GM21423 (cell line): ENCODE measurements around the gene TSPAN9.

Experiments
- ATAC-seq: cut with Tn5 transposase; IDR thresholded peaks from one replicate; pipeline ENCODE4 v1.9.1; 2021; ENCODE audit warnings: mild to moderate bottlenecking, moderate library complexity; ENCODE audit not compliant: unreplicated experiment

TSPAN9 gene

GRCh38 chr12:3075315-3075714 lies 1.9 kb upstream of the TSPAN9 start:
- ATAC-seq: no peak

- ATAC-seq: no peak
These were observed 448 bp downstream of the TSPAN9 start for GRCh38 chr12:3077572-3078081.

- no peak for ATAC-seq
These were observed 1.1 kb downstream of the TSPAN9 start for GRCh38 chr12:3078086-3078820.

GRCh38 chr12:3081091-3081490 lies 3.9 kb downstream of the TSPAN9 start:
- ATAC-seq: no peak

- no peak for ATAC-seq
These were observed 4.7 kb downstream of the TSPAN9 start for GRCh38 chr12:3081886-3082285.

- no peak for ATAC-seq
These were observed 6.2 kb downstream of the TSPAN9 start for GRCh38 chr12:3083241-3083920.

- ATAC-seq: no peak
These were observed 6.8 kb downstream of the TSPAN9 start for GRCh38 chr12:3083921-3084347.

GRCh38 chr12:3084742-3085141 lies 7.6 kb downstream of the TSPAN9 start:
- no peak for ATAC-seq

- ATAC-seq: no peak
These were observed 8.4 kb downstream of the TSPAN9 start for GRCh38 chr12:3085341-3086139.

- no peak for ATAC-seq
These were observed 9.0 kb downstream of the TSPAN9 start for GRCh38 chr12:3086211-3086610.

- ATAC-seq: no peak
These were observed 9.6 kb downstream of the TSPAN9 start for GRCh38 chr12:3086729-3087323.

GRCh38 chr12:3087758-3088650 lies 10.8 kb downstream of the TSPAN9 start:
- no peak for ATAC-seq

GRCh38 chr12:3089588-3089987 lies 12.4 kb downstream of the TSPAN9 start:
- no peak for ATAC-seq

GRCh38 chr12:3090240-3091037 lies 13.3 kb downstream of the TSPAN9 start:
- ATAC-seq: no peak

- ATAC-seq: no peak
These were observed 13.8 kb downstream of the TSPAN9 start for GRCh38 chr12:3091038-3091319.

GRCh38 chr12:3091382-3092241 lies 14.4 kb downstream of the TSPAN9 start:
- no peak for ATAC-seq

- no peak for ATAC-seq
These were observed 15.6 kb downstream of the TSPAN9 start for GRCh38 chr12:3092764-3093163.

- no peak for ATAC-seq
These were observed 20.1 kb downstream of the TSPAN9 start for GRCh38 chr12:3097186-3097804.
